ENCODE results near the gene ABLIM1.

ABLIM1 gene

DNA sequence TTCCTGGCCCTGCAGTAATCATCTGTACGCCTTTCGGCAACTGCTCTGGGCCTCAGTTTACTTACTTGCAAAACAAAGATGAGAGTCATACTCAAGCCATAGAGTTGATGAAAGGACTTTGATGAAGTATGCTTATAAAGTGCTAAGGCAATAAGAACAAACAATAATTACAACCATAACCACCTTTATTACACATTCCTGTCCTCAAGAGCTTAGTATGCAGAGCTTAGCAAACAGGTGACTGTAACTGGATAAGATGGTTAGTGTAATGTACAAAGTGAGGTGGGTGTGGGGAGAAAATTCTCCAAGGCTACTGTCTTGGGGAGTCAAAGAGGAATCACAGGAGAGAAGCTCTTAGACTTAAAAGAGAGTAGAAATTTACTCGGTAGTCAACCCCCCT lies 136.8 kb downstream of the ABLIM1 start:
- ChIA-PET CTCF (no interaction called here), POLR2A (no interaction called here)
- TF ChIP-seq ARNT (IDR thresholded peaks at IDR 0.05) (no peak), SUZ12 (IDR thresholded peaks at IDR 0.05) (no peak), BHLHE40 (IDR thresholded peaks at IDR 0.05; ENCODE audit: borderline replicate concordance) (no peak), NFRKB (IDR thresholded peaks at IDR 0.05) (no peak), CTBP1 (IDR thresholded peaks at IDR 0.05; ENCODE audit: borderline replicate concordance) (no peak), LEF1 (IDR thresholded peaks at IDR 0.05; ENCODE audit: borderline replicate concordance) (no peak), L3MBTL2 (conservative IDR thresholded peaks at IDR 0.05) (no peak), FOXA1 (IDR thresholded peaks at IDR 0.05) (no peak), ZNF384 (IDR thresholded peaks at IDR 0.05) (no peak), ELF4 (IDR thresholded peaks at IDR 0.05) (no peak)
- TF ChIP-seq, protein P1, sequence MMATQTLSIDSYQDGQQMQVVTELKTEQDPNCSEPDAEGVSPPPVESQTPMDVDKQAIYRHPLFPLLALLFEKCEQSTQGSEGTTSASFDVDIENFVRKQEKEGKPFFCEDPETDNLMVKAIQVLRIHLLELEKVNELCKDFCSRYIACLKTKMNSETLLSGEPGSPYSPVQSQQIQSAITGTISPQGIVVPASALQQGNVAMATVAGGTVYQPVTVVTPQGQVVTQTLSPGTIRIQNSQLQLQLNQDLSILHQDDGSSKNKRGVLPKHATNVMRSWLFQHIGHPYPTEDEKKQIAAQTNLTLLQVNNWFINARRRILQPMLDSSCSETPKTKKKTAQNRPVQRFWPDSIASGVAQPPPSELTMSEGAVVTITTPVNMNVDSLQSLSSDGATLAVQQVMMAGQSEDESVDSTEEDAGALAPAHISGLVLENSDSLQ (IDR thresholded peaks at IDR 0.05): no peak
- no peak for DNase-seq (ENCODE audit: extremely low spot score)

DNA sequence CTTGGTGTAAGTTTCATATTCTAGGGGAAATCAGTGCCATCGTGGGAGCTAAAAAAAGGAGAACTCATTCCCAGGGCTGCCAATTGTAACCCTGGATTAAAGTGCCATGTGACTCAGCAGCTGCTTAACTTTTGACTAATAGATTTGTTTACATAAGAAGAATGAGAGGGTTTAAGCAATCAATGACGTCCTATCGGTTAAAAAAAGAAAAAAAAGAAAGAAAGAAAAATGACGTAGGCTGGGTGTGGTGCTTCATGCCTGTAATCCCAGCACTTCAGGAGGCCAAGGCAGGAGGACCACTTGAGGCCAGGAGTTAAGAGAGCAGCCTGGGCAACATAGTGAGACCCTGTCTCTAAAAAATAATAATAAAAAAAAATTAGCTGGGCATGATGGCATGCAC lies 137.6 kb downstream of the ABLIM1 start:
- TF ChIP-seq SUZ12 (IDR thresholded peaks at IDR 0.05): no peak
- no peak for TF ChIP-seq FOXA1 (IDR thresholded peaks at IDR 0.05)
- TF ChIP-seq ELF4 (IDR thresholded peaks at IDR 0.05): no peak
- TF ChIP-seq ARNT (IDR thresholded peaks at IDR 0.05): no peak
- 0 out of 2 replicates have a peak, but pooled peaks have one; percentile 31 for TF ChIP-seq ZNF384 (IDR thresholded peaks at IDR 0.05)
- no peak for TF ChIP-seq LEF1 (IDR thresholded peaks at IDR 0.05; ENCODE audit: borderline replicate concordance)
- no peak for DNase-seq (ENCODE audit: extremely low spot score)
- ChIA-PET POLR2A (no interaction called here), CTCF (no interaction called here)

- CTCF ChIA-PET: no interaction called here
- no peak for TF ChIP-seq L3MBTL2 (conservative IDR thresholded peaks at IDR 0.05)
- no peak for TF ChIP-seq BHLHE40 (IDR thresholded peaks at IDR 0.05; ENCODE audit: borderline replicate concordance)
- POLR2A ChIA-PET: interaction anchor here (0.6 kb wide), 1 partner anchor 194 kb away, joined by 3 read pairs; no protein-coding TSS in a partner anchor
- DNase-seq (ENCODE audit: extremely low spot score): no peak
These were observed 138.2 kb downstream of the ABLIM1 start for GRCh38 chr10:114519756-114520293.

DNA sequence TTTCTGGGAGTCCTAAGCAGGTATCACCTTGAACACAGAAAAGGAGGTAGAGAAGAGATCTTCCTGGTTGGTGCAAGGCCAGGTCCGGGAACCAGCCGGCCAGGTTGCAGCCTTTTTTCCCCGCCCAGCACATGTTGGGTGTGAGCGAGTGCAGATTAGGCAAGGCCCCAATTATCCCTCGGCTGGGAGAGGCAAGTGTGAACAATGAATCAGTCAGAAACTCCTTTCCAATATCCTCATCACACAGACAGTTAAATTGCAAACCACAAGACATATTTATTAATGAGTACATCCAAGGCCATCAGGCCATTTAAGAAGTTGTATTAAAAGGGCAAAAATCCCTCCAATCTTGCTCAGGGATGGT lies 138.8 kb downstream of the ABLIM1 start:
- ChIA-PET POLR2A (interaction anchor here (0.6 to 1.5 kb wide), 2 partner anchors 8 to 195 kb away, joined by 3 to 7 read pairs; no protein-coding TSS in a partner anchor), CTCF (interaction anchor here (0.7 kb wide), 1 partner anchor 247 kb away, joined by 4 read pairs; no protein-coding TSS in a partner anchor)
- no peak for DNase-seq (ENCODE audit: extremely low spot score)
- TF ChIP-seq CTBP1 (IDR thresholded peaks at IDR 0.05; ENCODE audit: borderline replicate concordance): no peak
- TF ChIP-seq FOXA1 (IDR thresholded peaks at IDR 0.05): no peak
- TF ChIP-seq, protein P1 (IDR thresholded peaks at IDR 0.05): no peak
- TF ChIP-seq NFRKB (IDR thresholded peaks at IDR 0.05): no peak
- TF ChIP-seq ELF4 (IDR thresholded peaks at IDR 0.05): no peak
- TF ChIP-seq BHLHE40 (IDR thresholded peaks at IDR 0.05; ENCODE audit: borderline replicate concordance): no peak
- no peak for TF ChIP-seq SP1 (IDR thresholded peaks at IDR 0.05)
- no peak for TF ChIP-seq ZNF384 (IDR thresholded peaks at IDR 0.05)
- no peak for TF ChIP-seq FOXM1 (IDR thresholded peaks at IDR 0.05; ENCODE audit: borderline replicate concordance)
- no peak for TF ChIP-seq HDGF (IDR thresholded peaks at IDR 0.05; ENCODE audit: borderline replicate concordance)
- no peak for TF ChIP-seq L3MBTL2 (conservative IDR thresholded peaks at IDR 0.05)
- no peak for TF ChIP-seq LEF1 (IDR thresholded peaks at IDR 0.05; ENCODE audit: borderline replicate concordance)
- no peak for TF ChIP-seq FOXK2 (IDR thresholded peaks at IDR 0.05)
- no peak for TF ChIP-seq ARNT (IDR thresholded peaks at IDR 0.05)
- no peak for TF ChIP-seq SUZ12 (IDR thresholded peaks at IDR 0.05)
- no peak for TF ChIP-seq TARDBP (IDR thresholded peaks at IDR 0.05)

- no peak for DNase-seq (ENCODE audit: extremely low spot score)
- no peak for TF ChIP-seq ZNF384 (IDR thresholded peaks at IDR 0.05)
- no peak for TF ChIP-seq TARDBP (IDR thresholded peaks at IDR 0.05)
- no peak for TF ChIP-seq NFRKB (IDR thresholded peaks at IDR 0.05)
- TF ChIP-seq CTBP1 (IDR thresholded peaks at IDR 0.05; ENCODE audit: borderline replicate concordance): no peak
- TF ChIP-seq HDGF (IDR thresholded peaks at IDR 0.05; ENCODE audit: borderline replicate concordance): no peak
- no peak for TF ChIP-seq ARNT (IDR thresholded peaks at IDR 0.05)
- no peak for TF ChIP-seq BHLHE40 (IDR thresholded peaks at IDR 0.05; ENCODE audit: borderline replicate concordance)
- TF ChIP-seq L3MBTL2 (conservative IDR thresholded peaks at IDR 0.05): no peak
- no peak for TF ChIP-seq FOXA1 (IDR thresholded peaks at IDR 0.05)
- no peak for TF ChIP-seq LEF1 (IDR thresholded peaks at IDR 0.05; ENCODE audit: borderline replicate concordance)
- no peak for TF ChIP-seq FOXM1 (IDR thresholded peaks at IDR 0.05; ENCODE audit: borderline replicate concordance)
- CTCF ChIA-PET: interaction anchor here (0.7 kb wide), 1 partner anchor 246 kb away, joined by 4 read pairs; no protein-coding TSS in a partner anchor
- POLR2A ChIA-PET: interaction anchor here (1.5 kb wide), 1 partner anchor 9 kb away, joined by 7 read pairs; no protein-coding TSS in a partner anchor
These were observed 139.4 kb downstream of the ABLIM1 start for GRCh38 chr10:114518401-114519305.

GRCh38 chr10:114517368-114518250 lies 140.5 kb downstream of the ABLIM1 start:
- TF ChIP-seq ARNT (IDR thresholded peaks at IDR 0.05): no peak
- no peak for TF ChIP-seq ELF4 (IDR thresholded peaks at IDR 0.05)
- TF ChIP-seq SP1 (IDR thresholded peaks at IDR 0.05): no peak
- TF ChIP-seq NFRKB (IDR thresholded peaks at IDR 0.05): no peak
- TF ChIP-seq L3MBTL2 (conservative IDR thresholded peaks at IDR 0.05): no peak
- no peak for TF ChIP-seq CTBP1 (IDR thresholded peaks at IDR 0.05; ENCODE audit: borderline replicate concordance)
- TF ChIP-seq, protein P1 (IDR thresholded peaks at IDR 0.05): no peak
- TF ChIP-seq LEF1 (IDR thresholded peaks at IDR 0.05; ENCODE audit: borderline replicate concordance): no peak
- no peak for TF ChIP-seq SUZ12 (IDR thresholded peaks at IDR 0.05)
- TF ChIP-seq ZNF384 (IDR thresholded peaks at IDR 0.05): no peak
- no peak for TF ChIP-seq BHLHE40 (IDR thresholded peaks at IDR 0.05; ENCODE audit: borderline replicate concordance)
- TF ChIP-seq FOXA1 (IDR thresholded peaks at IDR 0.05): no peak
- no peak for TF ChIP-seq TARDBP (IDR thresholded peaks at IDR 0.05)
- CTCF ChIA-PET: no interaction called here
- POLR2A ChIA-PET: interaction anchor here (1.5 kb wide), 1 partner anchor 10 kb away, joined by 7 read pairs; no protein-coding TSS in a partner anchor
- no peak for DNase-seq (ENCODE audit: extremely low spot score)

Data from HEK293T (cell line).